MV-4-11 (cell line): ENCODE data around the gene RGCC.

ENCODE experiments used
- DNase-seq: peaks from one replicate; lab custom pipeline; 2025; lab: John Stamatoyannopoulos, UW

The RGCC gene

DNA sequence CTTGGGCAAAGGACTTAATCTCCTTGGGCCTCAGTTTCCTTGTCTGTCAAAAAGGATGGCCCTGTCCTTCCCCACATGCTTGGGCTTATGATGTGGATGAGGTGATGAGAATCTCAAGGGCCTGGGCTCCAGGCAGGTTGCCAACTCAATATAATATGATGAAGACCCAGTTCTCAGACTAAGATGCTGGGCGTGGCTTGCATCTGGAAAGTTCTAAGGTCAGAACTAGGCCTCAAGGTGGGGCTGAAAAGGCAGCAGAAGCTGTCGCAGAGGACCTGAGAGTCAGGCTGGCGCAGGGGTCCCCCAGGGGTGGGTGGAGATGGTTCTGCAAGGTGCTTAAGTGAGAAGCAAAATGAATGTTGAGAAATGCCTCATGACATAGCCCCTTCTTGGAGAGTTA is 58.8 kb downstream of the RGCC start:
- no peak for DNase-seq

DNA sequence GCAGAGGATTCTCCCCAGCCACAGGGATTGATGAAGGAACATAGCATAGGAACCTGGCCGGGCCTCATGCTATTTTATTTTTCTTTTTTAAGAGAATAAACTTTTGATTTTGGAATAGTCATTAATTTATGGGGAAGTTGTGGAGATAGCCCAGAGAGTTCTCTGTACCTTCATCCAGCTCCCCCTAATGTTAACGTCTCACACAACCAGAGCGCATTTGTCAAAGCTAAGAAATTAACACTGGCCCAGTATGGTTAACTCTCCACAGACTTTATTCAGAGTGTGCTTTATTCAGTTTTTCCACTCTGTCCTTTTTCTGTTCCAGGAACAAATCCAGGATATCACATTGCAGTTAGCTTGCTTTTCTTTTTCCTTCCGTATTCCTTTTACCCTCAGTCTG is 59.4 kb downstream of the RGCC start:
- DNase-seq: no peak

DNA sequence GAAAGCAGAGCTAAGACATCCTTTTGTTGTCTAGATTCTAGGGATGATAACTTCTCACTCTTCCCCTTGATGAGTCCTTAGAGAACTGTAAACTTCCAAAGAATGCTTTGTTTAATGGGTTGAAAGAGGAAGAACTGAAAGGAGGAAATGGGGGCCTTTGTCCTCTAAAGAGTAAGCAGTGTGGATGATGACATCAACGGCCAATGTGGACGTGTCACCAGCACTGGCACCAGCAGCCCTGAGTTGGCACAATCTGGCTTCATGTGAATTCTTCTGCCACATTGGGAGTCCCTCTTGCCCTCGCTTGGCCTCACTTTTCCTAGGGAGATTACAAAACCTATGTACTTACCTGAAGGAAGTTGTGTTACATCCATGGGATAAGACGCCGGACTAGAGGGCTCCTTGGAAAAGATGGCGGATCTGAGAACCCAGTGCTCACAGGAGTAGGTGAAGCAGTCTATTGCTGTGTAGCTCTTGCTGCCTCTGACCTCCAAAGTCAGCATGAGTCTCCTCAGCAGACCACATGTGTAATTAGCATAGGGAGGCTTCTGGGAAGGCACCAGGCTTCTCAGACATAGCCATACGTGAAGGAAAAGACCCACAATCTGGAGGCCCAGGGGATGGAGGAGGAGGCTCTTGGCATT is 62.8 kb downstream of the RGCC start:
- DNase-seq: peak; percentile 87
